Mesendoderm (in vitro differentiated cells): ENCODE data around the gene PAQR5.

Experiments
- DNase-seq: peaks from one replicate; pipeline ENCODE4 v3.0.0; 2013
- H2AK5ac ChIP-seq: 2 replicates; pipeline ENCODE4 v1.6.1; 2013; ENCODE audit warnings: low read length, inconsistent platforms
- H2BK120ac ChIP-seq: 2 replicates; pipeline ENCODE4 v1.6.1; 2013; ENCODE audit warnings: low read depth, mild to moderate bottlenecking, low read length, moderate library complexity, mixed read lengths
- H2BK15ac ChIP-seq: replicated peaks from 2 replicates; pipeline ENCODE4 v1.6.1; 2013; ENCODE audit warnings: low read depth, mild to moderate bottlenecking, moderate library complexity
- H2BK5ac ChIP-seq: 2 replicates; pipeline ENCODE4 v1.6.1; 2013; ENCODE audit warnings: low read length, inconsistent platforms
- H3K18ac ChIP-seq: 2 replicates; pipeline ENCODE4 v1.6.1; 2013; ENCODE audit warnings: mild to moderate bottlenecking, low read length, mixed read lengths
- H3K23ac ChIP-seq: one replicate; pipeline ENCODE4 v1.6.1; 2013; ENCODE audit warnings: low read length
- H3K27ac ChIP-seq: 2 replicates; pipeline ENCODE4 v1.5.1; 2013; ENCODE audit warnings: low read depth, mild to moderate bottlenecking, inconsistent platforms, low read length, moderate library complexity
- H3K27me3 ChIP-seq: 2 replicates; pipeline ENCODE4 v1.6.1; 2013; ENCODE audit warnings: low read length, control low read depth, mild to moderate bottlenecking, inconsistent platforms; ENCODE audit not compliant: insufficient read depth, poor library complexity
- H3K36me3 ChIP-seq: 2 replicates; pipeline ENCODE4 v1.6.1; 2013; ENCODE audit warnings: low read length, inconsistent platforms; ENCODE audit not compliant: control insufficient read depth, insufficient read depth
- H3K4ac ChIP-seq: one replicate; pipeline ENCODE4 v1.6.1; 2013; ENCODE audit warnings: low read depth, mild to moderate bottlenecking, low read length, moderate library complexity
- H3K4me1 ChIP-seq: 2 replicates; pipeline ENCODE4 v1.6.1; 2013; ENCODE audit warnings: low read depth, low read length, inconsistent platforms; ENCODE audit not compliant: control insufficient read depth
- H3K4me2 ChIP-seq: 2 replicates; pipeline ENCODE4 v1.6.1; 2013; ENCODE audit warnings: low read length
- H3K4me3 ChIP-seq: 2 replicates; pipeline ENCODE4 v1.5.1; 2013; ENCODE audit warnings: mild to moderate bottlenecking, low read length
- H3K56ac ChIP-seq: one replicate; pipeline ENCODE4 v1.6.1; 2013; ENCODE audit warnings: low read length
- H3K79me1 ChIP-seq: 2 replicates; pipeline ENCODE4 v1.6.1; 2013; ENCODE audit warnings: low read length, inconsistent platforms
- H3K79me2 ChIP-seq: 2 replicates; pipeline ENCODE4 v1.6.1; 2013; ENCODE audit warnings: mild to moderate bottlenecking, low read length; ENCODE audit not compliant: control insufficient read depth, insufficient read depth
- H3K9ac ChIP-seq: 2 replicates; pipeline ENCODE4 v1.6.1; 2013; ENCODE audit warnings: low read length, inconsistent platforms
- H4K5ac ChIP-seq: one replicate; pipeline ENCODE4 v1.6.1; 2013; ENCODE audit warnings: low read length
- H4K8ac ChIP-seq: one replicate; pipeline ENCODE4 v1.6.1; 2013; ENCODE audit warnings: low read depth, mild to moderate bottlenecking, control low read depth, low read length, moderate library complexity
- WGBS: extraction: QIAGEN DNeasy Blood & Tissue Kit; methylation state at CpG from one replicate; pipeline ENCODE4 v1.1.7; 2013; ENCODE audit warnings: low lambda C conversion rate, missing lambda C conversion rate; ENCODE audit not compliant: insufficient coverage; ENCODE audit errors: extremely low coverage; 5-methylcytosine and 5-hydroxymethylcytosine counted together

PAQR5 gene

DNA sequence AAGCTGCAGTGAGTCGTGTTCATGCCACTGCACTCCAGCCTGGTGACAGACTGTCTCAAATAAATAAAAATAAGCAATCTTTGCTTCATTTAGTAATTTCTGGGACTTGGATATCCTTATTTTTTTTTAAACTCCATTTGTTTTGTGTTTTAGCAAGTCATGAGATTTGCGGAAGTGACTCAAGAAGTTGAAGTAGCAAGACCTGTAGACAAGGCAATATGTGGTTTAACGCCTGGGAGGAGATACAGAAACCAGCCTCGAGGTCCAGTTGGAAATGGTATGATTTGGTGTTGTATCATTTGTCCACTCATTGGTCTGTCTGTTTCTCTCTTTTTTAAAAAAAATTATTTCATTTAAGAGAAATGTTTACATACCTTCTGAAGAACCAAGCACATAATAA is 137.3 kb downstream of the PAQR5 start:
- H3K79me2 ChIP-seq: peaks cover under 1% of the 10 kb centered on the region
- no peak overlapping the region for H4K8ac ChIP-seq
- DNase-seq: no peak
- no peak overlapping the region for H3K9ac ChIP-seq
- H3K56ac ChIP-seq: no peak overlapping the region
- no peak overlapping the region for H2AK5ac ChIP-seq
- no peaks in the 10 kb centered on the region for H3K4me1 ChIP-seq
- H3K27ac ChIP-seq: no peak overlapping the region
- H3K4ac ChIP-seq: no peak overlapping the region
- no peak overlapping the region for H2BK120ac ChIP-seq
- H3K4me2 ChIP-seq: no peak overlapping the region
- no peak overlapping the region for H2BK15ac ChIP-seq
- H3K27me3 ChIP-seq: no peaks in the 10 kb centered on the region
- no CpG with 5 or more reads among the region's 4 CpGs for WGBS
- H2BK5ac ChIP-seq: no peak overlapping the region
- H3K18ac ChIP-seq: no peak overlapping the region
- no peak overlapping the region for H4K5ac ChIP-seq
- H3K23ac ChIP-seq: no peak overlapping the region
- peaks cover 15% of the 10 kb centered on the region for H3K36me3 ChIP-seq
- H3K4me3 ChIP-seq: no peak overlapping the region
- H3K79me1 ChIP-seq: peaks cover 2% of the 10 kb centered on the region

DNA sequence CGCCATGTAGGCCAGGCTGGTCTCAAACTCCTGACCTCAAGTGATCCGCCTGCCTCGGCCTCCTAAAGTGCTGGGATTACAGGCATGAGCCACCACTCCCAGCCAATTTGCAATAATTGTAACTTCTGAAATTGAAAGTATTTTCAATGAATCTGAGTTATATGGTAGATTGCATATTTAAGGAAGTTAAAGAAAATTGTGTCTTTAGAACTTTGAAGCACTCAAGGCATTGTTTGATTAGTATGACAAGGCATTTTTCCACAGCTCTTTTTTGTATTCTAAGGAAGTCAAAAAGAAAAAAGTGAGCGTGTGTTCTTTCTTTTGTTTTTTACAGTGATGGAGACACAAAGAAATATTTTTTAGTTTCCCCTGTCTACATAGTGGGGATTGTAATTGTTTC is 138.2 kb downstream of the PAQR5 start:
- no CpG with 5 or more reads among the region's 4 CpGs for WGBS
- Histone ChIP-seq H3K56ac (no peak overlapping the region), H4K5ac (no peak overlapping the region), H3K4me3 (no peak overlapping the region), H3K4me2 (no peak overlapping the region), H3K4me1 (no peaks in the 10 kb centered on the region), H3K36me3 (peaks cover 16% of the 10 kb centered on the region), H2BK5ac (no peak overlapping the region), H4K8ac (no peak overlapping the region), H2BK120ac (no peak overlapping the region), H3K9ac (no peak overlapping the region), H3K27ac (no peak overlapping the region), H3K4ac (no peak overlapping the region), H3K18ac (no peak overlapping the region), H3K79me2 (no peaks in the 10 kb centered on the region), H3K27me3 (no peaks in the 10 kb centered on the region), H3K23ac (no peak overlapping the region), H2AK5ac (no peak overlapping the region), H3K79me1 (no peaks in the 10 kb centered on the region), H2BK15ac (no peak overlapping the region)
- no peak for DNase-seq

DNA sequence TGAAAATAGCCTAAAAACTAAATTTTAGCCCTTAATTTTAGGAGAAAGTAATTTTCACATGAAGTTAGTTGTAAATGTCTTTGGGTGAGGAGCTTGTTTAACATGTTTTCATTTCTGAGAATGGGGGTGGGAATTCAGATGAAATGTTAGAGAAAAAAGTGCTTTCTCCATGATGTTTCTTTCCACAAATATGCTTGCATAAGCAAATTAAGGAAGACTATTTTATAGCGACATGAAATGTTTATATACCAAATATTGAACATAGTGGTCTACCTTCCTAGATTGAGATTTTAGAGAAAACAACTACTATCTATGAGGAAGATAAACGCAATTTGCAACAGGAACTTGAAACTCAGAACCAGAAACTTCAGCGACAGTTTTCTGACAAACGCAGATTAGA is 140.9 kb downstream of the PAQR5 start:
- H3K9ac ChIP-seq: no peak overlapping the region
- no peaks in the 10 kb centered on the region for H3K79me2 ChIP-seq
- no peak overlapping the region for H3K23ac ChIP-seq
- no peaks in the 10 kb centered on the region for H3K27me3 ChIP-seq
- H2BK5ac ChIP-seq: no peak overlapping the region
- WGBS: no CpG with 5 or more reads among the region's 4 CpGs
- H3K36me3 ChIP-seq: peaks cover 12% of the 10 kb centered on the region
- H3K4me3 ChIP-seq: no peak overlapping the region
- no peaks in the 10 kb centered on the region for H3K4me1 ChIP-seq
- H4K8ac ChIP-seq: no peak overlapping the region
- H4K5ac ChIP-seq: no peak overlapping the region
- H3K56ac ChIP-seq: no peak overlapping the region
- H3K79me1 ChIP-seq: peaks cover under 1% of the 10 kb centered on the region
- no peak overlapping the region for H2BK120ac ChIP-seq
- no peak overlapping the region for H3K27ac ChIP-seq
- H3K18ac ChIP-seq: no peak overlapping the region
- H2AK5ac ChIP-seq: no peak overlapping the region
- H2BK15ac ChIP-seq: no peak overlapping the region
- no peak for DNase-seq
- H3K4me2 ChIP-seq: no peak overlapping the region
- no peak overlapping the region for H3K4ac ChIP-seq

DNA sequence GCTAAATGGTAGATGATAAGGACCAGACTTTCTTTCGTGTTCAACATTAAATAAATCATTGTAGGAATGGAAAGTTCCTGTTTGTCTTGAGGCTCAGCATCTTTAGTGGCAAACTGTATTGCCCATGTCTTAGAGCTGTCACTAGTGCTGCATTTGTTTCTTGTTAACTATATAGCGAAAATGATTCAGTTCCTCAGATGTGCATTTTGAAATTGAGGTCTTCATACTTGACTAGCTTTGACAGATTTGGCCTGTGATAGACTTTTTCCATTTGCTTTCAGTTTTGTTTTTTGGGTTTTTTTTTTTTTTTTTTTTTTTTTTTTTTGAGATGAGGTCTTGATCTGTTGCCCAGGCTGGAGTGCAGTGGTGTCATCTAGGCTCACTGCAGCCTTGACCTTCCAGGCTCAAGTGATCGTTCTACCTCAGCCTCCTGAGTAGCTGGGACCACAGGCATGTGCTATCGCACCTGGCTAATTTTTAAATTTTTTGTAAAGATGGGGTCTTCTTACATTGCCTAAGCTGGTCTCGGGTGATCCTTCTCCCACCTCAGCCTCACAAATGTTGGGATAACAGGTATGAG is 144.4 kb downstream of the PAQR5 start:
- Histone ChIP-seq H4K5ac (no peak overlapping the region), H2BK5ac (no peak overlapping the region), H3K4me1 (no peaks in the 10 kb centered on the region), H3K27ac (no peak overlapping the region), H3K23ac (no peak overlapping the region), H3K4me3 (no peak overlapping the region), H3K36me3 (peaks cover 22% of the 10 kb centered on the region), H3K79me1 (peaks cover 2% of the 10 kb centered on the region), H3K18ac (no peak overlapping the region), H3K4me2 (no peak overlapping the region), H2BK120ac (no peak overlapping the region), H3K4ac (no peak overlapping the region), H3K79me2 (no peaks in the 10 kb centered on the region), H3K9ac (no peak overlapping the region), H3K27me3 (peaks cover 2% of the 10 kb centered on the region), H2AK5ac (no peak overlapping the region), H3K56ac (no peak overlapping the region), H2BK15ac (no peak overlapping the region), H4K8ac (no peak overlapping the region)
- DNase-seq: no peak
- no CpG with 5 or more reads among the region's 5 CpGs for WGBS

DNA sequence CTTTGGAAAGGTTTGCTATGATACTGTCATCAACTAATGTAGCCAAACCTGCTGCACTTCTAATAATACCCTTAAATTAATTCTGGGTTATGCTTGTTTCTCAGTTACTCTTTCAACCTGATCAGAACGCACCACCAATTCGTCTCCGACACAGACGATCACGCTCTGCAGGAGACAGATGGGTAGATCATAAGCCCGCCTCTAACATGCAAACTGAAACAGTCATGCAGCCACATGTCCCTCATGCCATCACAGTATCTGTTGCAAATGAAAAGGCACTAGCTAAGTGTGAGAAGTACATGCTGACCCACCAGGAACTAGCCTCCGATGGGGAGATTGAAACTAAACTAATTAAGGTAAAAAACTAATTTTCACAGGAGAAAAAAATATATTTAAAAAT is 146.0 kb downstream of the PAQR5 start:
- no peak overlapping the region for H2AK5ac ChIP-seq
- H3K4me3 ChIP-seq: no peak overlapping the region
- no peak overlapping the region for H3K18ac ChIP-seq
- no peak overlapping the region for H3K27ac ChIP-seq
- H3K4ac ChIP-seq: no peak overlapping the region
- WGBS: no CpG with 5 or more reads among the region's 7 CpGs
- H4K5ac ChIP-seq: no peak overlapping the region
- H4K8ac ChIP-seq: no peak overlapping the region
- H3K79me1 ChIP-seq: peaks cover 2% of the 10 kb centered on the region
- no peak overlapping the region for H2BK15ac ChIP-seq
- no peak overlapping the region for H3K4me2 ChIP-seq
- H3K56ac ChIP-seq: no peak overlapping the region
- peaks cover 22% of the 10 kb centered on the region for H3K36me3 ChIP-seq
- H3K23ac ChIP-seq: no peak overlapping the region
- DNase-seq: no peak
- no peak overlapping the region for H2BK120ac ChIP-seq
- no peaks in the 10 kb centered on the region for H3K79me2 ChIP-seq
- no peak overlapping the region for H2BK5ac ChIP-seq
- H3K9ac ChIP-seq: no peak overlapping the region
- H3K4me1 ChIP-seq: no peaks in the 10 kb centered on the region
- peaks cover 2% of the 10 kb centered on the region for H3K27me3 ChIP-seq

DNA sequence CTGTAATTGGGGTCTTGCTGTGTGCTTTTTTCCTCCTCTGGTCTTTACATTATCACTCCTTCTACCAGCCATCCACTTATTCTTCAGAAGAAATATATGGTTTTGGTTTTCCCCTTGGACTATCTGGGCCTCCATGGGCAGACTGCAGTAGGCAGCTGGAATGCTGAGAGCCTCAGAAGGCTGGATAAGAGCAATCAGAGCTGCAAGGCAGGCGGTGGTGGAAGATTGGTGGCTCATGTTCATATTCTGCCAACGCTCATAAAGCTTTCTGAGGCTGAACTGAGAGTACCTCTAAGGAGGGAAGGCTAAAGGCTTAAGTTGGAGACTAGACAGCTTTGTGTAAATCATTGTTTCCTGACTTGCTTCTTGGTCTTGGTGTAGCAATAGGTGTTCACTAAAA is 148.2 kb downstream of the PAQR5 start:
- H4K8ac ChIP-seq: no peak overlapping the region
- H3K4me3 ChIP-seq: no peak overlapping the region
- H2BK15ac ChIP-seq: no peak overlapping the region
- no peak overlapping the region for H3K56ac ChIP-seq
- H3K18ac ChIP-seq: no peak overlapping the region
- no peak overlapping the region for H4K5ac ChIP-seq
- no peak overlapping the region for H3K27ac ChIP-seq
- H2BK120ac ChIP-seq: no peak overlapping the region
- no peak for DNase-seq
- no peak overlapping the region for H2BK5ac ChIP-seq
- H3K36me3 ChIP-seq: peaks cover 12% of the 10 kb centered on the region
- peaks cover 2% of the 10 kb centered on the region for H3K27me3 ChIP-seq
- H3K23ac ChIP-seq: no peak overlapping the region
- H3K4me1 ChIP-seq: no peaks in the 10 kb centered on the region
- H3K4ac ChIP-seq: no peak overlapping the region
- no peak overlapping the region for H2AK5ac ChIP-seq
- H3K9ac ChIP-seq: no peak overlapping the region
- H3K79me1 ChIP-seq: peaks cover 2% of the 10 kb centered on the region
- WGBS: no CpG with 5 or more reads among the region's 2 CpGs
- H3K4me2 ChIP-seq: no peak overlapping the region
- no peaks in the 10 kb centered on the region for H3K79me2 ChIP-seq
